ENCODE measurements around the gene IFRD1. TPM values are rescaled to one million over a fixed set of nuclear protein-coding genes. Genes with fewer than 3 reads are reported as not detected.
"Not testable (repeated sequence)": the region's sequence is repeated elsewhere in the genome, so short reads cannot be mapped to it uniquely, and the experiment has no call there.

The IFRD1 gene
- total RNA-seq, 1 donor from 2014 or later: 25.5 TPM

DNA sequence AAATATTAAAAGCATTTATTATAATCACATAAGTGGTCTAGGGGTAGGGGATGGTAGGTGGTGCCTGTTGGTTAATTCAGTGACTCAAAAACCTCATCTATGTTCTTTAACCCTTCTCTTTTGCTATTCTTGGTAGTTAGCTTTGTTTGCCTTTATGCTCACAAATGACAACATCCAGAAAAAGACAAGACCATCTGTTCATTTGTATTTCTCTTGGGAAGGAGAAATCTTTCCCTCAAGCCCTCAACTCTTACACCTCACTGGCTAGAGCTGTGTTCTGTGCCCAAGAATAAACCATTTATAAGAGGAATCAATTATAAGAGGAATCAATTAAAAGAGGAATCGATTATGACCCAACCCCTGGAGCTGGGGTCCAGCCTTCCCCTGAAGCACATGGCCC lies 10.8 kb upstream of the IFRD1 start:
- DNase-seq (ENCODE audit: low read depth in 2 of 2): no peak

DNA sequence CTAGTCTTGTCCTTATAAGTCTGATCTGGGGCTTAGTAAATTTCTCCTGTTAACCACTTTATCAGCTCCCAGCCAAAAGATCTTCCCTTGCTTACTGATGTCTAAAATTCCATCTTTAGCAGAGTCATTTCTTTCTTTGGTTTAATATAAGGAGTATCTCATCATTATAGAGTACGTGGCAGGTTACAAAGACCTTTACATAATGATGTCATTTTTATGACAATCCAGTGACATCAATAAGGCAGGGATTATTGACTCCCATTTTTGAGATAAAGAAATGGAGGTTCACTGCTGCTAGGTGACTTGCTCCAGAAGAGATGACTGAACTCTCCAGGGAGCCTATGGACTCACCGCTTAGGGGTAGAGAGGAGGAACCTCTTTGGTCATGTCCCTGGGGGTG lies 8.1 kb upstream of the IFRD1 start:
- no peak for DNase-seq (ENCODE audit: low read depth in 2 of 2)

GRCh38 chr7:112444505-112444904 lies 5.8 kb upstream of the IFRD1 start:
- no peak for DNase-seq (ENCODE audit: low read depth in 2 of 2)

GRCh38 chr7:112446431-112446830 lies 3.8 kb upstream of the IFRD1 start:
- no peak for DNase-seq (ENCODE audit: low read depth in 2 of 2)

- DNase-seq (ENCODE audit: low read depth in 2 of 2): no peak
Observed at GRCh38 chr7:112447406-112447805, 2.9 kb upstream of the IFRD1 start.

- DNase-seq (ENCODE audit: low read depth in 2 of 2): no peak
Observed at GRCh38 chr7:112448381-112448780, 1.9 kb upstream of the IFRD1 start.

GRCh38 chr7:112448891-112449290 lies 1.4 kb upstream of the IFRD1 start:
- DNase-seq (ENCODE audit: low read depth in 2 of 2): no peak

GRCh38 chr7:112449353-112449752 lies 907 bp upstream of the IFRD1 start:
- DNase-seq (ENCODE audit: low read depth in 2 of 2): peak; percentile 47 to 75

GRCh38 chr7:112450807-112451761 lies 824 bp downstream of the IFRD1 start:
- DNase-seq (ENCODE audit: low read depth in 2 of 2): peak; percentile 95 to 97

DNA sequence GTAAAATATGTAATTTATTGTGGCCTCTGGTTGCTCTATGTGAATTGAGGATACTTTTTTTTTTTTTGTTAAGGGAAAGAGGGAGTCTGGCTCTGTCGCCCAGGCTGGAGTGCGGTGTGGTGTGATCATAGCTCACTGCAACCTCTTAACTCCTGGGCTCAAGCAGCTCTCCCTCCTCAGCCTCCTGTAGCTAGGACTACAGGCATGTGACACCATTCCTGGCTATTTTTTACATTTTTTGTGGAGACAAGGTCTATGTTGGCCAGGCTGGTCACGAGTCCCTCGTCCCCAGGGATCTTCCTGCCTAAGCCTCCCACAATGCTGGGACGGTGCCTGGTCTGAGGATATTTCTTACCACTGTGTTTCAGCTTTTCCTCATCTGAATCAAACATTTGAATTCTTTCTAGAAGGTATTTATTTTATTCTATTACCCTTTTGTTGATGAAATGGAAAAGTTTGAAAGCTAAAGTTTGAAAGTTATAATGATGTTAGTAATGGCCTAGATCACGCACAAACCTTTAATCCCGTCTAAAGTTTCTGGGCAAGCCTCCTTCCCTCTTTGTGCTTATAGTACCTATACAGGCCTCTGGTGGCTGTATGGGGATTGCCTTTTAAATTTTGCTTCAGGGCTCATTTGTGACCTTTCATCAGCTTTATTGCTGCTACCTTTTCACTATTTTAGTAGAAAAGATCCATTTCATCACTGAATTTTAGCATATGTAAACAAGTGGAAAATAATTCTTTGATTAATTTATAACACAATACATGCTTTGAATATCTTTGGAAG lies 2.0 kb downstream of the IFRD1 start:
- peak; percentile 24 to 78 for DNase-seq (ENCODE audit: low read depth in 2 of 2)

- peak in 1 of 2 donors; percentile 64 for DNase-seq (ENCODE audit: low read depth in 2 of 2)
Observed at GRCh38 chr7:112453505-112454171, 3.4 kb downstream of the IFRD1 start.

DNA sequence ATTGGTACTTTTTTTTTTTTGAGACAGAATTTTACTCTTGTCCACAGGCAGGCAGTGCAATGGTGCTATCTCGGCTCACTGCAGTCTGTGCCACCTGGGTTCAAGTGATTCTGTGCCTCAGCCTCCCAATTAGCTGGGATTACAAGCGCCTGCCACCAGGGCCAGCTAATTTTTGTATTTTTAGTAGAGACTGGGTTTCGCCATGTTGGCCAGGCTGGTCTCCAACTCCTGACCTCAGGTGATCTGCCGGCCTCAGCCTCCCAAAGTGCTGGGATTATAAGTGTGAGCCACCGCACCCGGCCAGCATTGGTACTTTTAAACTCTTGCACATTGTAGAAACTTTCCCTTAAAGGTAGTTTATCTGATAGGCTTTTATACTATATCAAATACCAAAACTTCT lies 3.9 kb downstream of the IFRD1 start:
- DNase-seq (ENCODE audit: low read depth in 2 of 2): not testable (repeated sequence)

DNA sequence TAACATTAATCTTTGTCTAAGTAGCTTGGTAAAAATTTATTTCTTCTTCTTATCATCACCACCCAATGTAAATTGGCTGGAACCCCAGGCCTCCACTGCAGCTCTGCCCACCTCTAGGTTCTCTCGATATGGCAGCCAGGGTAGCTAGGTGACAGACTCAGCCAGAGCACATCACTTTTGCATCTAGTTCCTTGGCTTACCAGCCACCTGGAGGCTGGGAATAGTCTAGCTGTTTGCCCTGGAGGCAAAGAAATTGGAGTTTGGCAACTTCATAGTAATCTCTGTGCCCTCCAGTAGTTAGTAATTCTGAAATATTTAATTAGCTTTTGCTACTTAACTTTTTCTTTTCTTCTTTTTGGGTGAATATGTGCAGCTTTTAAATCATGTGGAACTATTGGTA lies 9.4 kb downstream of the IFRD1 start:
- no peak for DNase-seq (ENCODE audit: low read depth in 2 of 2)

DNA sequence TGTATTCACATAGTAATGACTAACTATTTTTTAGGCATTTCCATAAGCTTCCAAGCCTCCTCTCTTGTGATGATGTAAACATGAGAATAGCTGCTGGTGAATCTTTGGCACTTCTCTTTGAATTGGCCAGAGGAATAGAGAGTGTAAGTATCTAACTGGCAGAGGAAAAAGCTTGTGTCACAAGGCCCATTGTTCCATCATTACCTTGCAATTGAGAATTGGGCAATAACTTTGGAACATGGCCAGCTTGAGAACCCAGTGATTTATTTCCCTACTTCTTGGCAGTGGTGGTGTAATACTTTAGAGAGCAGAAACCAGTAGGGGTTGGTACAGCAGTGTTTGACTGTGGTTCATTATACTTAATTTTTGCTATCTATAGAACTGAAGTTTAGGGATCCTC lies 12.0 kb downstream of the IFRD1 start:
- DNase-seq (ENCODE audit: low read depth in 2 of 2): peak; percentile 80 to 93

DNA sequence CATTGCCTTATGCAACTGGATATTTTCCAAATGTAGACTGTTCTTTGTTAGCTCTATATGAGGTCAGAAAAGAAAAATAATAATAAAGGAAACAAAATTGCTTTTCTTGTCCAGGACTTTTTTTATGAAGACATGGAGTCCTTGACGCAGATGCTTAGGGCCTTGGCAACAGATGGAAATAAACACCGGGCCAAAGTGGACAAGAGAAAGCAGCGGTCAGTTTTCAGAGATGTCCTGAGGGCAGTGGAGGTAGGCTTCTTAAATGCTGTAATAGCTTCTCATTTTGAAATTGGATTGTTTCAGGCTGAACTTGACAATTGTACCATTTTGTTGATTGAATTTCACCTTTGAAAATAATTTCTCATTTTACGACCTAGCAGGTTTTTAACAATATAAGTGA lies 17.6 kb downstream of the IFRD1 start:
- peak in 1 of 2 donors; percentile 41 for DNase-seq (ENCODE audit: low read depth in 2 of 2)

- no peak for DNase-seq (ENCODE audit: low read depth in 2 of 2)
Observed at GRCh38 chr7:112470194-112470593, 19.9 kb downstream of the IFRD1 start.

- no peak for DNase-seq (ENCODE audit: low read depth in 2 of 2)
Observed at GRCh38 chr7:112476390-112477052, 26.3 kb downstream of the IFRD1 start.

GRCh38 chr7:112481121-112481736 lies 31.0 kb downstream of the IFRD1 start:
- DNase-seq (ENCODE audit: low read depth in 2 of 2): peak in 1 of 2 donors; percentile 20

GRCh38 chr7:112481833-112482670 lies 31.8 kb downstream of the IFRD1 start:
- DNase-seq (ENCODE audit: low read depth in 2 of 2): peak in 1 of 2 donors; percentile 38

GRCh38 chr7:112484671-112485167 lies 34.5 kb downstream of the IFRD1 start:
- DNase-seq (ENCODE audit: low read depth in 2 of 2): peak; percentile 74 to 97
